Stimulated activated CD4-positive, alpha-beta T cell treated with anti-CD3 and anti-CD28 coated beads, TNF-alpha, amount 100 ng/mL, for 48 hours (primary cell): ENCODE data around the gene CDK1.
"Not testable (repeated sequence)": the region's sequence is repeated elsewhere in the genome, so short reads cannot be mapped to it uniquely, and the experiment has no call there.

Experiments
- DNase-seq, 3 donors: peaks; one replicate each; pipeline ENCODE4 v3.0.0-alpha.2; 2020; ENCODE audit warnings: low read depth in 3 of 3

Gene CDK1

DNA sequence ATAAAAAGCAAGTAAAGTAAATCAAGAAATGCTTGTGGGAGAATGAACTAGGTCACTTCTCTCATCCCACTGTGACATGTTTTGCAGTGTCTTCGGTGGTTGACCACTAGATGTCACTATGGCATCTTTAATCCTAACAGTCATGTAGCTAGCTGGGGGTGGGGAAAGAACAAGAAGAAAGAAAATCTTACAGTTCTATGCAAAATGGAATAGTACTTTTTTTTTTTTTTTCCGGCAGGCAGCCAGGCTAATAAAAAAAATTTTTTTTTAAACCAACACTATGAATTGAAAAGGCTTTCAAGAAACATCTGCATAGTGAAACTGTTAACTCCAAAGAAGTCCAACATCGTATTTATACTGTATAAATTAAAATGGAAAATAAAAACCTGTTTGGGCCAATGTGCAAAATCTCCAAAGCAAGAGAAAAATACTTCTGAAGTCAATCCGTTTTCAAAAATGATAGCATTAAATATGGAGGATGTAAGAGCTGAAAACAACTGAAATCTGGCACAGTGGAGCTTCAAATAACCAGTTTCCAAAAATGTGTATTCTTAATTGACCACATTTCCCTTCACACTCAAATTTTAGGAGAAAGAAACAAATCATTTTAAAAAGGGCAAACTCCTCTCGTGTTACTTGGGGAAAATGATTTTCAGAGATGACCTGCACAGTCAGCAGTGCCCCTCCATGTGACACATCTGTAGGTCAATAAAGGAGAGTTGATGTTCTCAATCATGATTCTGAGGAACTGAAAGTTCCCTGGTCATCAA is 38.5 kb downstream of the CDK1 start:
- DNase-seq, result peak in 1 of 3 donors; percentile 20

DNA sequence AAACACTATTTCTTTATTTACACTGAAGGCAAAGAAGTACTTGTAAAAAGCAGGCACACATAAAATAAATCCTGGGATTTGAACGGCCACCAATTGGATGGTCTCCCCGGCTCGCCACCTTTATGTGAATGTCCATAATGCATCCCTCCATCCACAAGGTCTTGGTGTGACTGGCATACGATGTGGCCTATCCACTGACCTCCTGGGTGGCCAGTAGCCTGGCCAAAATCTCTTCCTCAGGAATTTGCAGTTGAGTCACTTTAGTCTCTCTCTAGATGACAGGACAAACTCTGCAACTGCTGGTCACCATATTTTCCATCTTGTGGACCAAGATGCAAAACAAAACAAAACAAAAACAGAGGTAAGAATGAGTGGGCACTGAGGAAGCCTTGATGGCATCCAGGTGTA is 39.1 kb downstream of the CDK1 start:
- DNase-seq, result no peak

DNA sequence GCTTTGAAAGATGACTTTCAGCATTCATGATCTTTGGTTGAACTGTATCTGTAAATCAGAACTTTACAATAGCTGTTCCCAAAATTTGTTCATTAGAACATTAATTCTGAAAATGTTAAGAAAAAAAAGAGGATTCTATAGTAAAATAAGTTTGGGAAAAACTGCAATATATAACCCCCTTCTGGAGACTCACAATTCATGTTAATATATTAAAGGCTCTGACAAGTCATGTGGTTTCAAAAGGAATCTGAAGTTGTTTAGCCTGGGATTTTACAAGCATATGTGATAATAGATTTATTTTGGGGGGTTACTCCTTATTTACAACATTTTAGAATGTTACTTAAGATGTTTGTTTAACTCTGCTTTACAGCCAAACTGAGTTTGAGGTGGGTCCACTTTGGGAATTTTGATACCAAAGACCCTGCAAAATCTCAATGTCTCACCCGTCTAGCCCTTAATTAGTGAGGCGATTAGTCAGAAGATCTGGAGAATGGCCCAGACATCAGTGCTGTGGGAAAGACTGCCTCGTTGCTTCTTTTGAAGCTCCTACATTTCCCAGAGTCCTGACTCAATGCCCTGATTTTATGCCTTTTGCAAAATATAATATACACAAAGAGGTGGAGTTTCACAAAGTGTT is 40.0 kb downstream of the CDK1 start:
- DNase-seq, result no peak

DNA sequence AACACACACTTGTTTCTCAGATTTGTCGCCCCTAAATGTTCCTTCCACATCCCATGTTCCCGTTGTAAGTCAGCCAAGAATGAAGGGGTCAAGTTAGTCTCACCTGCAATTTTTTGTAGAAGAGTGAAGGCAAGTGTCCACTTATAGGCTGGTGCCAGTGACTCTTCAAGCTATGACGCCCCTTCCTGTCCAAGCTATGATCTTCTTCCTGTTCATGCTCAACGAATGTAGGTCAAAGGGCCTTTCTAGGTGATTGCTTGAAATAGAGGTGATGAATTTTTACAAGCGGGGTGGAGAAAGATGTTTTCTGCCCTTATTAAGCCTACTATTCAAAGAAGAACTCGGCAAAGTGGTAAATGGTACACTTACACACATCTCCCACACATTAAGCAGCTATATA is 41.0 kb downstream of the CDK1 start:
- no peak for DNase-seq

DNA sequence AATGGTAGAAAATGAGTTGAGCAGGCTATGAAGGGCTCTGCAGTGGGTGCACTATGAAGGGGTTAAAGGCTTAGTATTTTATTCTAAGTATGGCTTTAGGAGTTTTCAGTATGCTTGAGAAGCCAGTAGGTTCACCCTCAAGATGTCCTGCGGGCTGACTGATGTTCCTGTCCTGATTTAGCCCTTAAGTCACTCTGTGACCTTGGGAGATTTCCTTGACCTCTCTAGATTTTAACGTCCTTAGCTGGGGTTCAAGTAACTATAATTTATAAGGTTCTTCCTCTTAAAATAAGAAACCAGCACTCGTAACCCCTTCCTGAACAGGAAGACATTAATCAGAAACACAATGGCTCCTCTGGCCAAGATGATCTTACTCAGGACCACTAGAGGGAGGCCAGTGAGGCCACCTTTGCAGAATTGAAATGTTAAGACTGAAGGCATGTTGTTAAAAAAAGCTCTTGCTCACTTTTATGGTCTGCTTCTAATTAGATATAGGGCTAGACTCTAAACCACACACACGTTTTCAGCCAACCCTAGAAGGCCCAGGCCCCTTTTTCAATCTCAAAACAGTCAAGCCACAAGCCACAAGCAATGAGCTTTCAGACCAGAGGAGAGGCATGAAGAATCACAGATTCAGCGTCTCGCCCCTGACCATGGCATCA is 41.9 kb downstream of the CDK1 start:
- no peak for DNase-seq

DNA sequence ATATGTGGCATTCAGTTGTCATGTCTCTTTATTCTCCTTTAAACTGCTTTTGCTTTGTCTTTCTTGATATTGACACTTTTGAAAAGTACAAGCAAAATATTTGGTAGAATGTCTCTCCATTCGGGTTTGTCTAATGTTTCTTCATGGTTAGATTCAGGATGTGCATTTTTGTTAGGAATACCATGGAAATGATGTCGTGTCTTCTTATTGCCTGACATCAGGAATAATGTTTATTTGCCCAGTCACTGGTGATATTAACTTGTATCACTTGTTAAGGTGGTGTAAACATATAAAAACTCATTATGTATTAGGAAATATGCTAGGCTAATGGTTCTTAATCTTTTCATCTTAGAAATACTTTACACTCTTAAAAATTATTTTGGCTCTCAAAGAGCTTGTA is 43.4 kb downstream of the CDK1 start:
- no peak for DNase-seq

DNA sequence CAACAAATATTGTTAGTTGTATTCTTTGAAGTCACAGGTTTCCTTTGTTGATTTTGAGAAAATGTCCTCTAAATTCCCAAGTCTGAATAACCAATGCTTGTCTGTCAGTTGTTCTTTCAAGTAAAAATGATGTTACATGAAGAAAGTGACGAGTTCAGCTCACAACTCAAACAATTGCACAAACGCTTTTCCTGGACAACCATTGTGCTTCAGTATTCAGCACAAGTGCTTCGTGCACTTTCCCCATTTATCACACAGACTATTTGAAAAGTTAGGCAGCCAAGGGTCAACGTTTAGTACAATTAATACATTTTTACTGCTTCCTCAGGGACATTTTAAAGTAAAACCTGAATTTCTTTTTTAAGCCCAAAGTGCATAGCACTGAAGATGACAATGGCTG is 44.5 kb downstream of the CDK1 start:
- no peak for DNase-seq

DNA sequence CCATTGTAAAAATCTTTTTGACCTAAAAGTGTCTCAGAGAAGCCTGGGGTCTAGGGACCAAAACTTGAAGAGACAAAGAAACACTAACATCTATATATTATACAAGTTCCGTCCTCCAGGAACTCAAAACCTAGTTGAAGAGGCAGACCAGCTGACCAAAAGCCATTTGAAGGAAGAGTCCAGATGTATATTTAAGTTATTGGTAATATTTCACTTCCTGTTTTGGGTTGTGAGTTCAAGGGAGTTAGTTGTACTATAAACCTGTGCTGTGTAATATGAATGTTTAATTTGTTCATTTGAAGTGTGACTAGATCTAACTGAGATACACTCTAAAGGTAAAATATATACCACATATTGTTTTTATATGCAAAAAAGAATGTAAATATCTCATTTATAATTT is 45.0 kb downstream of the CDK1 start:
- no peak for DNase-seq

DNA sequence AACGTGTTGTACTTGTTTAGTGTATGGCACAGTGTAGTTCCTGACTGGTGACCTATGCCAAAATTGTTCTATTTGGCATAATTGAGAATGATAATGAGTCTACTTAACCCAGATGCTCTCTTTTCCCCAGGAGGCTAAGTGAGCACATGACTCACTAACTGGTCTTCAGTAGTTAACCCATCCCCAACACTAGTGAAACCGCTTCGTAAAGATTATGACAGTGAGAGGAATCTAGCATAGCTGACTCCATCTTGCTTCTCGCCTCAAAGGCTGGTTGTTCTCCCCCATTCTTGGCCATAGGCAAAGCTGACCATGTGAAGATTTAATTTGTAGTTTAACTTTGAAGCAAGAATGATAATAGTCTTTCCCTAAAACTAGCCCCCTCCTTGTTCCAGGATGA is 47.2 kb downstream of the CDK1 start:
- DNase-seq, result no peak

DNA sequence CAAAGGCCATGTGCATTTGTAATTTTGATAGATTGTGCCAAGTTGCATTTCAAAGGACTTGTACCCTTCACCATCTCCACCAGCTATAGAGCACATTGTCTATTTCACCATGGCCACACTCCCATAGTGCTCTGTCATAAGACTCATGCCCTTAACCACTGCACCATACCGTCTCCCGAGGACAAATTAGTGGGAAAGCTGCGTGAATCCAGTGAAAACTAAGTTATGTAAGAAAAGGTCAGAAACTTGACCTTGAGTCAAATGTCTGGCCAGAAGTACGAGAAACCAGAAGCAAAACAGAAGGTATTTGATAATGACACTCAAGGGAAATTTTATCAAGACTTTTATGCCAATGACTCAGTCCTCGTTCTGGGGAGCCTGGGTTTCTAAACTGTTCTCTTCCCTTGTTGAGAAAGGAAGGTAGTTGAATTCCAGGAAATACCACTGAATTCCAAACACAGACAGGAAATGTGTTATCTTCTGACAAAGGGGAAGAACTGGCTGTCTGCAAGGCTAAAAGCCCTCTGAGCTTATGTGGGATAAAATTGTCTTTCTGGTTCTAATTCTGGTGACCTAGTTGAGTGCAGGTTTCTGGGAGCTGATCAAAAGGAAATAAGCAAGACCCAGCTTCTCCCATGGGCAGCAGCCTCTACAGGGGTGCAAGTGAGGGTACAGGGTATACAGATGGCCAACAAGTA is 49.7 kb downstream of the CDK1 start:
- no peak for DNase-seq

DNA sequence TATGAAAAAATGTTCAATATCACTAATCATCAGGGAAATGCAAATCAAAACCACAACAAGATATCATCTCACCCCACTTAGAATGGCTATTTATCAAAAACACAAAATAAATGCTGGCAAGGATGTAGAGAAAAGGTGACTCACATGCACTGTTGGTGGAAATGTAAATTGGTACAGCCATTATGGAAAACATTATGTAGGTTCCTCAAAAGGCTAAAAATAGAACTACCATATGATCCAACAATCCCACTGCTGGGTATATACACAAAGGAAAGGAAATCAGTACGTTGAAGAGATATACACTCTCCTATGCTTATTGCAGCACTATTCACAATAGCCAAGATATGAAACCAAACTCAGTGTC is 50.2 kb downstream of the CDK1 start:
- no peak for DNase-seq

DNA sequence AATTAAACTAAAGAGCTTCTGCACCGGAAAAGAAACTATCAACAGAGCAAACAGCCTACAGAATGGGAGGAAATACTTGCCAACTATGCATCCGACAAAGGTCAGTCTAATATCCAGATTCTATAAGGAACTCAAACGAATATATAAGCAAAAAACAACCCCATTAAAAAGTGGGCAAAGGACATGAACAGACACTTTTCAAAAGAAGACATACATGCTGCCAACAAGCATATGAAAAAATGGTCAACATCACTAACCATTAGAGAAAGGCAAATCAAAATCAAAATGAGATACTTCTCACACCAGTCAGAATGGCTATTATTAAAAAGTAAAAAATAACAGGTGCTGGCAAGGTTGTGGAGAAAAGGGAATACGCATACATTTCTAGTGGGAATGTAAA is 53.9 kb downstream of the CDK1 start:
- not testable (repeated sequence) for DNase-seq

DNA sequence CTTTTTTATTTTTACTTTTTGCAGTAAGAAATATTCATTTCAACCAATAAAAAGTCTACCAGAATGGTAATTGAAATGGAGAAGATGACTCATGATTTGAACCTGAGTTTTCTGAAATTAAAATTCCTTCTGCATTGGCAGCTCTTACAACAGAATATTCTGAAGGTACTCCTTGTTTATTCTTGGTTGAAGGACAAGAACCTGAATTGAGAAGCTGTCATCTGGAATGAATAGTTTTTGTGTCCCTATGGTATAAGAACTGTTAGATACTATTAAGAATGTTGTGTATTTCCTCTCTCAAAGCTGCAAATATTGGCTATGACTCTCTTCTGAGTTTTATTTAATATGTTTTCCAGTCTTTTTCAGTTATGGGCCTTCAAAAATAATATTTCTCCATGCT is 56.1 kb downstream of the CDK1 start:
- DNase-seq, result no peak

DNA sequence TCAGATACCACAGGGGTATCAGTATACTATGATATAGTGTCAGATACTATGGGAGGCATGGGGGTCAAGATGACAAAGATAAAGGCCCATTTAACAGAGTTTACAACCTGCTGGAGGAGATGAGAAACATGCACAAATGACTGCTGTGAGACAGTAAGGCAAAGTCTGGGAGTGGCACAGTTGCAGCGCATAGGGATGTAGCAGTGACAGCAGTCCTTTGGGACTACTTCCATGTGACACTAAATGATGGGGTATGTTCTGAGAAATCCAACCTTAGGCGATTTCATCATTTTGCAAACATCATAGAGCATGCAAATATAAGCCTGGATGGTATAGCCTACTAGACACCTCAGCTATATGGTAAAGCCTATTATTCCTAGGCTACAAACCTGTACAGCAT is 56.8 kb downstream of the CDK1 start:
- DNase-seq, result no peak

DNA sequence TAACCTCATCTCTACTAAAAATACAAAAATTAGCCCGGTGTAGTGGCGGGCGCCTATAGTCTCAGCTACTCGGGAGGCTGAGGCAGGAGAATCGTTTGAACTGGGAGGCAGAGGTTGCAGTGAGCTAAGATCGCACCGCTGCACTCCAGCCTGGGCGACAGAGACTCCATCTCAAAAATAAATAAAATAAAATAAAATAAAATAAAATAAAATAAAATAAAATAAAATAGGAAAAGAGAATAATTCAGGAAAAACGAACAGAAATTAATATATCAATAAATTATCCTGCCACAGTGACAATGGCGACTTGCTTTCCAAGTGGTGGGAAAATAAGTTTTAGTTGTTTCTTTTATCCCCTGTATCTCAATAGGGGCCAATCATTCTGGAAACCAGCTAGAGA is 62.9 kb downstream of the CDK1 start:
- DNase-seq, result not testable (repeated sequence)

DNA sequence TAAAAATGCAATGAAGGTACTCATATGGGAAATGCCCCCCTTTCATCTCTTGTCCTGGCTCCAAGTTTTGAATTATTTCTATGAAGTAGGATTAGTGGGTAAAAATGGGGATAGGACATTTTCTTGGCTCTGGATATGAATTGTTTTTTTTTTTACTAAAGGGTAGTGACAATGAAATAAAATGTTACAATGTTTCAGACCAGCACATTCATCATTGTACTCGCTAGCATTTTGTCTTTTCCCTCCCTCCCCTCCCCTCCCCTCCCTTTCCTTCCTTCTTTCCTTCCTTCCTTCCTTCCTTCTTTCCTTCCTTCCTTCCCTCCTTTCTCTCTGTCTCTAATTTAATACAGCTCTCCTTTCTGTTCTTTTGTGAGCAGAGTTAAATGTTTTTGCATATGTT is 64.4 kb downstream of the CDK1 start:
- DNase-seq, result no peak
